Parietal lobe (tissue), 1 donor: Measurements from ENCODE around the gene ZCCHC24. TPM values are rescaled to one million over a fixed set of nuclear protein-coding genes. Genes with fewer than 3 reads are reported as not detected.

ENCODE experiments used
- total RNA-seq: library from RNA; depleted of rRNA; stranded (reverse); fragments of >200 nt; gene quantifications from one replicate; pipeline ENCODE4 v1.2.3, GENCODE V29; 2014

Gene ZCCHC24
- total RNA-seq = 5.9 TPM

GRCh38 chr10:79445161-79445976 lies at the start of gene ZCCHC24:
Gene ZCCHC24 (minus strand): TSS chr10:79445624. CDS start chr10:79445440, 184 bp downstream.

DNA sequence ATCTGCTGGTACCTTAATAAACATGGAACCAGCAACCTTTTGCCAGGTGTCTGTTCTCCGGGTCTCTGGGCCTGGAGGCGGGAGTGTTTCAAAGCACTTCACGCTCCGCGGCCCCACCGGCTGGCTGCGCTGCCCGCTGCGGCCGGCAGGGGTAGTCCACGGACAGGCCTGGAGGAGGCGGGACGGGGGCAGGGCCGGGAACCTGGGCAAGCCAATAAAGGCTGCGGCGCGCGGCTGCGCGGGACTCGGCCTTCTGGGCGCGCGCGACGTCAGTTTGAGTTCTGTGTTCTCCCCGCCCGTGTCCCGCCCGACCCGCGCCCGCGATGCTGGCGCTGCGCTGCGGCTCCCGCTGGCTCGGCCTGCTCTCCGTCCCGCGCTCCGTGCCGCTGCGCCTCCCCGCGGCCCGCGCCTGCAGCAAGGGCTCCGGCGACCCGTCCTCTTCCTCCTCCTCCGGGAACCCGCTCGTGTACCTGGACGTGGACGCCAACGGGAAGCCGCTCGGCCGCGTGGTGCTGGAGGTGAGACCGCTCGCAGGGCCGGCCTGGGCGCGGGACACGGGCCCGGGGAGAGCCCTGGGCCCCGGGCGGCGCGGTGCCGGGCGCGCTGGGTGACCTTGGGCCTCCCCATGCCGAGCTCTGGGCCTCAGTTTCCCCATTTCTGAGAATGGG lies 98.1 kb downstream of the ZCCHC24 start, which contains the start of gene PPIF:
TSS of gene PPIF (plus strand) at position 244 of the 668 bp plus-strand sequence. CDS start at position 324, 80 bp downstream.

Other genes with a start within 250 kb of the ZCCHC24 start
- gene PPIF, start 98.2 kb downstream of the ZCCHC24 start, total RNA-seq = 12.2 TPM
- not detected for gene EIF5AL1, start 66.9 kb upstream of the ZCCHC24 start, total RNA-seq
- 1.3 TPM for gene SFTPA2, start 114.8 kb upstream of the ZCCHC24 start, total RNA-seq
- gene SFTPA1, start 165.3 kb upstream of the ZCCHC24 start, total RNA-seq = not detected